ENCODE measurements around the gene CCDC54. TPM values are rescaled to one million over a fixed set of nuclear protein-coding genes. Genes with fewer than 3 reads are reported as not detected.

The CCDC54 gene
- total RNA-seq, 2 donors from 2014 or later = not detected

DNA sequence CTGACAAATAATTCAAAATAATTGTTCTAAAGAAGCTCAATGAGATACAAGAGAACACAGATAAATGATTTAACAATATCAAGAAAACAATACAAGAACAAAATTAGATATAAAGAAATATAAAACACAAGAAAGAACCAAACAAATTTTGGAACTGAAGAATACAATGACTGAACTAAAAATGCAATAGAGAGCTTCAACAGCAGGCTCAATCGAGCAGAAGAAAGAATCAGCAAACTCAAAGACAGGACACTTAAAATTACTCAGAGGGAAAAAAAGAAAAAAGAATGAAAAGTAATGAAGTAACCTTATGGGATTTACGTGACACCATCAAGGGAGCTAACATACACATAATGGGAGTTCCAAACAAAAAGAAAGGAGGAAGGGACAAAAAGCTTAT lies 32.1 kb downstream of the CCDC54 start:
- DNase-seq (ENCODE audit: low spot score) = no peak
- TF ChIP-seq, protein P1, sequence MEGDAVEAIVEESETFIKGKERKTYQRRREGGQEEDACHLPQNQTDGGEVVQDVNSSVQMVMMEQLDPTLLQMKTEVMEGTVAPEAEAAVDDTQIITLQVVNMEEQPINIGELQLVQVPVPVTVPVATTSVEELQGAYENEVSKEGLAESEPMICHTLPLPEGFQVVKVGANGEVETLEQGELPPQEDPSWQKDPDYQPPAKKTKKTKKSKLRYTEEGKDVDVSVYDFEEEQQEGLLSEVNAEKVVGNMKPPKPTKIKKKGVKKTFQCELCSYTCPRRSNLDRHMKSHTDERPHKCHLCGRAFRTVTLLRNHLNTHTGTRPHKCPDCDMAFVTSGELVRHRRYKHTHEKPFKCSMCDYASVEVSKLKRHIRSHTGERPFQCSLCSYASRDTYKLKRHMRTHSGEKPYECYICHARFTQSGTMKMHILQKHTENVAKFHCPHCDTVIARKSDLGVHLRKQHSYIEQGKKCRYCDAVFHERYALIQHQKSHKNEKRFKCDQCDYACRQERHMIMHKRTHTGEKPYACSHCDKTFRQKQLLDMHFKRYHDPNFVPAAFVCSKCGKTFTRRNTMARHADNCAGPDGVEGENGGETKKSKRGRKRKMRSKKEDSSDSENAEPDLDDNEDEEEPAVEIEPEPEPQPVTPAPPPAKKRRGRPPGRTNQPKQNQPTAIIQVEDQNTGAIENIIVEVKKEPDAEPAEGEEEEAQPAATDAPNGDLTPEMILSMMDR (IDR thresholded peaks at IDR 0.05) = no peak

DNA sequence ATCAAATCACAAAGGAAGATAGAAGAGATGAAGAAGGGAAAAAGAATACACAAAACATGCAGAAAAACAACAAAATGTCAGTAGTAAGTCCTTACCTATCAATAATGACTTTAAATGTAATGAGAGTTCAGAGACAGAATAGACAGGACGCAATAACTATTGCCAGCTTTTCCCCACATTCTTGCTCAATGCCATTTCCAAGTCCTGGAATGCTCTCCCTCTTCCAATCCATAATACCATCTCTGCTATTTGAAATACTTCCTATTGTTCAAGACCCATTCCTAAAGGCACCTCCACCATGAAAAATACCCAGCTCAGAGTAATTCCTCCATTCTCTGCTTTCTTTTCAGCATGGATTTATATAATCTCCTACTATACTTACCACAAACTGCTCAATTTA lies 33.4 kb downstream of the CCDC54 start:
- H3K4me1 ChIP-seq (ENCODE audit: control insufficient read depth in 1 of 2, low read depth in 2 of 2) = no peaks in the 10 kb centered on the region
- ATAC-seq (ENCODE audit: insufficient number of reproducible peaks, low FRiP score, low read depth) (no peak), DNase-seq (ENCODE audit: low spot score) (no peak)
- H3K4me3 ChIP-seq = no peak overlapping the region
- no peaks in the 10 kb centered on the region for H3K36me3 ChIP-seq
- H3K27ac ChIP-seq = no peak overlapping the region
- peaks cover 11% of the 10 kb centered on the region for H3K9me3 ChIP-seq
- TF ChIP-seq, protein P1 (IDR thresholded peaks at IDR 0.05) = no peak
- no peaks in the 10 kb centered on the region for H3K27me3 ChIP-seq (replicated peaks; ENCODE audit: insufficient read depth)

More for the DNA sequence above, 32.1 kb downstream of the CCDC54 start:
- peaks cover 11% of the 10 kb centered on the region for H3K9me3 ChIP-seq
- no peaks in the 10 kb centered on the region for H3K36me3 ChIP-seq
- H3K4me3 ChIP-seq = no peak overlapping the region
- no peaks in the 10 kb centered on the region for H3K27me3 ChIP-seq (replicated peaks; ENCODE audit: insufficient read depth)
- no peak for ATAC-seq (ENCODE audit: insufficient number of reproducible peaks, low FRiP score, low read depth)
- no peaks in the 10 kb centered on the region for H3K4me1 ChIP-seq (ENCODE audit: control insufficient read depth in 1 of 2, low read depth in 2 of 2)
- no peak overlapping the region for H3K27ac ChIP-seq

DNA sequence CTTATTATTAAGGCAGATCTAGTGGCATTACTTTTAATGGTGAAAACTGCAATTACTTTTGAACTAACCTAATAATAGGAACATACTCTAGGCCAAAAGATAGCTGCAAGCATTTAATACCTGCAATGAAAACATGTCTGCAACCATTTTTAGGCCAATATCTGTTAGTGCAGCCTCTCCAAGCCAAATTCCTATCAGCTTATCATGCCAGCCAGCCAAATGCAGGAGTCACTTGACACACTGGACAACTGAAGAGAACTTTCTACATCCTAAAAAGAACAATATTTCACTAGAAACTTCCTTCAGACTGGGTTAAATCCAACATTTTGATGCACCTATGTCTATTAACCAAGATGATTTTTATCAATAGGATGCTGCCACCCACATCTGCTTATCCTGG lies 33.8 kb downstream of the CCDC54 start:
- no peak for ATAC-seq (ENCODE audit: insufficient number of reproducible peaks, low FRiP score, low read depth)
- peaks cover 11% of the 10 kb centered on the region for H3K9me3 ChIP-seq
- TF ChIP-seq, protein P1 (IDR thresholded peaks at IDR 0.05) = no peak

DNA sequence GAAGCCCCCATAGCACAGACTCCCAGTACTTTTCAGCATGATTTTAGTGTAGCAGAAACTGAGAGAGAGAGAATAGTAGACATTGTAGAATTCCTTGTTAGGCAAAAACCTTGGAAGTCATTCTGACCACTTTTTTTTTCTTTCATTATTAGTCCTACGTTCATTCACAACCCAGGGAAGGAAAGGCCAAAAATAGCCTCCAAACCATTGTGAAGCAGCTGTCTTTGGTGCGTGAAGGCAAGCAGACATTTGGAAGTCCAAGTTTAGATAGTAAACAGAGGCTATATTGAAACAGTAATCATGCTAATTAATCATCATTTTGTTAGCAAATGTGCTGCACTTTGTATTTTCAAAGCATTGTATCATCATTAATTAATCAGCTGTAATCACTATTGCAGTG lies 34.5 kb downstream of the CCDC54 start:
- DNase-seq (ENCODE audit: low spot score) (no peak), ATAC-seq (ENCODE audit: insufficient number of reproducible peaks, low FRiP score, low read depth) (no peak)
- no peaks in the 10 kb centered on the region for H3K27me3 ChIP-seq (replicated peaks; ENCODE audit: insufficient read depth)
- H3K9me3 ChIP-seq = peaks cover 11% of the 10 kb centered on the region
- TF ChIP-seq, protein P1 (IDR thresholded peaks at IDR 0.05) = no peak
- no peaks in the 10 kb centered on the region for H3K4me1 ChIP-seq (ENCODE audit: control insufficient read depth in 1 of 2, low read depth in 2 of 2)
- H3K4me3 ChIP-seq = no peak overlapping the region
- H3K36me3 ChIP-seq = no peaks in the 10 kb centered on the region
- H3K27ac ChIP-seq = no peak overlapping the region

More for the DNA sequence above, 33.8 kb downstream of the CCDC54 start:
- Histone ChIP-seq H3K36me3 (no peaks in the 10 kb centered on the region), H3K27me3 (replicated peaks; ENCODE audit: insufficient read depth) (no peaks in the 10 kb centered on the region), H3K4me3 (no peak overlapping the region), H3K27ac (no peak overlapping the region), H3K4me1 (ENCODE audit: control insufficient read depth in 1 of 2, low read depth in 2 of 2) (no peaks in the 10 kb centered on the region)
- DNase-seq (ENCODE audit: low spot score) = no peak

DNA sequence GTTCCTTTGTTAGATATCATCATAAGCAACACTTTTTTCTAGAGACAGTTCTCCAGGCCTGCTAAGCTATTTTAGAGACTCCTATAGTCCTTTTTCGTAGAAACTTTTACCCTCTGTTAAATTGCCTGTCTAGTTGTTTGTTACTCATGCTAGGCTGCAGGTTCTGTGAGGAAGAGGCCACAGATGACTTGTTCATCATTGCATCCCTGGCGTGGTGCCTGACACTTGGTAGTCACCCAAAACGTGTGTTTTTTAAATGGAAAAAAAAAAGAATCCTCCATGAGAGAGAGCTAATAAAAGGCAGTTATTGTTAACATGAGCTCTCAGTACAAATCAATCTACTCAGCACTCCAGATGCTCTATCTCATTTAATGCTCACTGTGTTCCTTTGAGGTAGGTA lies 35.1 kb downstream of the CCDC54 start:
- Histone ChIP-seq H3K9me3 (peaks cover 11% of the 10 kb centered on the region), H3K4me3 (no peak overlapping the region), H3K27me3 (replicated peaks; ENCODE audit: insufficient read depth) (no peaks in the 10 kb centered on the region), H3K4me1 (ENCODE audit: control insufficient read depth in 1 of 2, low read depth in 2 of 2) (no peaks in the 10 kb centered on the region), H3K36me3 (no peaks in the 10 kb centered on the region), H3K27ac (no peak overlapping the region)
- ATAC-seq (ENCODE audit: insufficient number of reproducible peaks, low FRiP score, low read depth) (no peak), DNase-seq (ENCODE audit: low spot score) (no peak)
- TF ChIP-seq, protein P1 (IDR thresholded peaks at IDR 0.05) = no peak
